ENCODE results near the gene EVL.

Gene EVL

GRCh38 chr14:100111931-100112704, 46.9 kb downstream of the EVL start:
- DNase-seq = no peak

DNA sequence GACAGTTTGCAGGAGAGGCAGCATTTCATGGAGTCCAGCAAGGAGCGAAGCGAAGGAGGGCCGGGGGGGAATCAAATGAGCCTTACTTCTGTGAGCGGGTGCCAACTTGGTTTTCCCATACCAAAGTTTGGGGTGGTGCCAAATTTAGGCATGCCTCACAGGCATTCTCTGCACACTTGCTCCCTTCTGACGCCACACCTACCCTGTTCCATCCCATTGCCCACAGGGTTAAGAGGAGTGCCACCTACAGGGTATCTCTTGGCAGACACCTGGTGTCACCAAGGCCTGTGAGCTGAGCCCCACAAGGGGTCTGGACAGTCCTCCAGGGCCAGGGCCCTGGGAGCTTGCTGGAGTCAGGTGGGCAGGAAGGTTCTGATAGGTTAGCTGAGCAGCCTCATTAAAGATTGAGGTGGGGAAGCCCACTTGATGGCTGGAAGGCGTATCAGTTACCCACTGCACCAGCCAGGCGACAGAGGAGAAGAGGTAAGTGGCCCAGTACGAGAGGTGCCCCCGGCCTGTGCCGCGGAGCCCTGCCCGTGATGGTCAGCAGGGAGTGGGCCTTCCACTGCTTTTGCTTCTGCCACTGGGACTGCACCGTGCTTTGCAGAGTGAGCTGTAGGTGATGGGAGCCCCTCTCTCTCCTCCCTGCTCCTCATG, 49.0 kb downstream of the EVL start:
- no peak for DNase-seq

DNA sequence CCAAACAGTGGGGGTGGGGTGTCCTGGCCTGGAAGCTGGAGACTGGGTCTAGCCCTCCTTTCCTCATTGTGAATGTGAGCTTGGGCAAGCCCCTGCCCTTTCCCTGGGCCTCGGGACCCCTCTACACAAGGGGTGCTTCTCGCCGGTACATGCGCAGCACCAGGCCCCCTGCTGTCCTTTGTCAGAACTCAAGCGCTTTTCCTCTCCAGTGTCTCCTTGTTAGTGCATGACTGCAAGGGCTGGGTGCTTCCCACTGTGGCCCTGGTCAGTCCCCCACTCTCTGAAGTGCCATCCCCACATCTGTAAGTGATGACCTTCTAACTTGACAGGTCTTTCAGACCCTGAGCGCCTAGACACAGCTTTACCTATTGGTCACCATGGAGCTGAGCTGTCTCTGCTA, 50.0 kb downstream of the EVL start:
- no peak for DNase-seq

DNA sequence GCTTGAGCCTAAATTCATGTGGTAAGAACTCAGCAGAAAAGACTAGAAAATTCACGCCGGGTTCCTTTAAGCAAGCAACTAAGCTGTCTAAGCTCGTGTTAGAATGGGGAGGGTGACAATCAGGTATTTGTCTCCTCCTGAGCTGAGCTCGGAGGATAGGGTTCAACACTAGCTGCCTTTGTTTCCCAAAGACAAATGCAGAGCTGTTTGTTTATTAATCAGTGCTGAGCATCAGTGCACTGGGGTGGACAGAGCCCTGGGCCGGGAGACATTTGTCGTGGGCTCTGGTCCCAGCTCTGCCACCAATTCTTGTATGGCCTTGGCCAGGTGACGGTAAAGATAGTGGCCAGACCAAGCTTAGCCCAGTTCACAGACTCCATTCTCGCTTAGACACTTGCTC, 50.5 kb downstream of the EVL start:
- no peak for DNase-seq

- no peak for DNase-seq
Observed at GRCh38 chr14:100116134-100116533, 50.9 kb downstream of the EVL start.

- DNase-seq = no peak
Observed at GRCh38 chr14:100117026-100117425, 51.8 kb downstream of the EVL start.

GRCh38 chr14:100117633-100118395, 52.6 kb downstream of the EVL start:
- DNase-seq = no peak

DNA sequence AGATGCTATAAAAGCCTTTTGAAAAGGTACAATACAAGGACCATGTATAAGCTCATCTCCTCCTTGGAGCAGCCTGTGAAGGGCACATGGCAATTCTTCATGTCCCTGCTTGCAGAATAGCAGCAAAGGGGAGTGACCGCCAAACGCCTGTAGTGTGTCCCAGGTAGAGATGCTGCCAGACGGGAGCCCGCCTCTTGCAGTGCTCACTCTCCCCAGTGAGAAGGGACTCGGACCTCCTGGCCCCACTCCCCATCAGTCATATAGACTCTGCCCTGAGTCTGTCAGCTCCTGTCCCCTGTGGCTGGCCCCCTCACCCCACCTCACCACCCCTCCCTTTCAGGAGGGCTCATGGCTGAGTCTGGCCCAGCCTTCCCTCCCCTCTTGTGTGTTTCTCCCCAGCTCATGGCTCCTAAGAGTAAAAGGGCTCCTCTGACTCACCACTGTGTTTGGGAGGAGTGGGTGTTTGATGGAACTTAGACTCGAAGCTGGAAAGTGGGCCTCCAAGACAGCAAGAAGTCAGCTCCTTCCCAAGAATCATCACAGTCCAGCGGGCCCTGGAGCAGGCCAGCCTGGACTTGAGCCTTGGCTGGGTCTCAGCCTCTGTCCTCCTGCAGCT, 53.3 kb downstream of the EVL start:
- DNase-seq = no peak

GRCh38 chr14:100119251-100119650, 54.0 kb downstream of the EVL start:
- DNase-seq = no peak

DNA sequence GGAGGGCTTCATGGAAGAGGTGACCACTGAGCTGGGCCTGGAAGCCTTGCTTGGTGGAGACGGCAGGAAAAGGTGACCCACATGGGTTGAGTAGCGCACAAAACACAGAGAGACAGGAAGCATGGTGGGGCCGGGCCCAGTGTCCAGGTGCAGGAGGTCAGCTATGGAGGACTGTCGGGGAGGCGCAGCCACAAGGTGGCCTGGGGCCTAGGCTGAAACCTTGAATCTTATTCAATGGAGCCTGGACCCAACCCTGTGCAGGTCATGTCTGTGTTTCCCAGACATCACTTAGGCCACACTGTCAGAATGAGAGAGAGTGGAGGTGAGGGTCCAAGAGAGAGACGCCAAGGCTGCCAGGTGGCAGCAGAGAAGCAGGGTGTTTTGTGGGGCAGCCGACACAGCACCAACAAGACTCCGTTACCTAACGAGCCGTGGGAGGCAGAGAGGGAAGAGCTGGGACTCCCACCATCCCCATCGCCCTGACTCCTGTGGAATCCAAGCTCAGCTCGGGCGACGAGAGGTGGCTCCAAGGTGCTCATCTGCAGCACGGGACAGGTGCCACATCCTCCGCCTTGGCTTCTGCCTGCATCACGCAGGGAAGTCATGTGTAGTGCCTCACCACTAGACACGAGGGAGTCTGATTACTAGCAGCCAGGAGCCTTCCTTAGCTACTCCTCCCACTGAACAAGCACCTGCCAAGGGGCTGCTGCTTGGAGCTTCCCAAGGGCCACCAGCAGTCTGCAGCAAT, 55.5 kb downstream of the EVL start:
- no peak for DNase-seq

GRCh38 chr14:100121643-100122480, 56.6 kb downstream of the EVL start:
- no peak for DNase-seq

DNA sequence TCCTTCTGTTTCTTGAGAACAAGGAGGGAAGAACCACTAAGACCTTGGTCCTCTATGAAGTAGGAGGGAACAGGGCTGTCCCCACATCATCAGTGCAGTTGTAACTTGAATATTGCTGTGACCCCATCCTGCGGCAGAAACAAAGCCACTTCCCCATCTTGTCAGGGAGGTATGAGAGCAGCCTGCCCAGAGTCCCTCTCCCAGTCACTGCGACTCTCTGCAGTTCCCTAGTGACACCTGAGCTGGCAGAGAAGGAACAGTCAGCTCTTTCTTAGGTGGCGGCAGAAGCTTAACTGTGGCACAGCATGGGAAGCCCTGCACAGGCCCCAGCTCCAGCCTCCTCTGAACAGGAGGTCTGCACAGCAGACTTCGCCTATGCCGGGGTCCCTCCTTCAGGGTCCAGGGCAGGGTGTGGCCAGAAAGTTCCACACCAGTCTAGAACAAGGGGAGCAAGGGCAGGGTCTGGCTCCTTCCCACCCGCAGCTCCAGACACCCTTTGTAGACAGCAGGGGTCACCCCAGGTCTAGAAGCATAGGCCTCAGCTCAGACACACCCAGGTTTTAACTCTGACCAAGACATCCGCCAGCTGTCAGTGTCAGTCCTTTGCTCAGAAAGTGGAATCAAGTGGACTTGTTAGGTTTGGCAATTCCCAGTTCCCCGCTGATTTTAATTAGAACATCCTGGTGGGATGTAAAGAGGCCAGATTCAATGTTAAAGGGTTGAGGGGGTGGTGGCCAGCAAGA, 57.4 kb downstream of the EVL start:
- no peak for DNase-seq

GRCh38 chr14:100123618-100124017, 58.4 kb downstream of the EVL start:
- DNase-seq = no peak

DNA sequence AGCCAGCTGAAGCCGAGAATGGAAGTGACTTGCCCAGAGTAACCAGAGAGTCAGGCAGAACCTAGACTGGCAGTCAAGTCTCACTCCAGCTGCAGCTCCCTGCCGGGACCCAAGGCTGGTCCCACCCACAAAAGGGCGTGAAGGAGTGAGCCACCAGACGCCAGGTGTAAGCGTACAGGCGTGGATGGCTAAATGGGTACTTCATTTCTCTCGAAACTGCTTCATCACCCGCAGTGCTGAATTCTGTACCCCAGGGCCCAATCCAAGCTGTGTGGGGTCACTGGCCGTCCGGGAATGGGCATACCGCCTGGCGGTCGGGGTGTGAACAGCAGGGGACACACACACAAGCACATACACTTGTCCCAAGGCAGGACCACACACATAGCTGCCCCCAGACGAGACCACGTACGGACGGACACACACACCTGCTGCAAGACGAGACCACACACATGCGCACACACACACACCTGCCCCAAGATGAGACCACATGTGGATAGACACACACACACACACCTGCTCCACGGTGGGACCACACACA, 59.4 kb downstream of the EVL start:
- no peak for DNase-seq

DNA sequence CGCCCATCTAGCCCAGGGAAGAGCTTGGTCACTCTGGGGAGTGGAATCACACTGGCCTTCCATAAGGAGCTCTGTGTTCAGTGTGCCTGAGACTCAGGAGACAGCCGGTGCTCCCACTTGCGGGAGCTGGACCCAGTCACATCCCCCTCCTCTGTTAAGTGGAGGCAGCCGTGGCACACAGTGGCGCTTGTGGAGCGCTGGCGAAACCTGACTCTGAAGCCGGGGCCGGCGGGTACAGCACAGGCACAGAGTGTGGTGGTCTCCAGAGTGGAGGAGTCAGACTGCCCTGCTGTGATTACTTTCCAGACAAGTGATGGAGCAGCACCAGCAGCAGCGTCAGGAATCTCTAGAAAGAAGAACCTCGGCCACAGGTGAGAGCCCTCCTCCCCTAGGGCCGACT, 61.2 kb downstream of the EVL start:
- DNase-seq = no peak

- no peak for DNase-seq
Observed at GRCh38 chr14:100127853-100128455, 62.7 kb downstream of the EVL start.

DNA sequence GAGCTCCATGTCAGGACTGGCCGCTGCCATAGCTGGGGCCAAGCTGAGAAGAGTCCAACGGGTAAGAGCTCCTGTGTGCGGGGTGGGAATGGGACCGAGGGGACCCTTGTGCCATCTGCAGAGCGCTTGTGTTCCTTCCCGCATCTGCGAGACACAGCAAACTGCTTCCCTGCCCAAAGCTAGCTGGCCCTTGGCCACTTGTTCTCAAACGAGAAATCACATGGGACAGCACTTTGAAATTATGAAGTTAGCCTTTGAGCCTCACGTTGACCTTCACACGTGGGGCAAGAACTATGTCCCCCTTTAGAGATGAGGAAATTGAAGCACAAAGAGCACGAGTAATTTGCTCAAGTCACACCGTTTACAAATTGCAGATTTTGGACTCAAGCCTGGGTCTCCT, 63.5 kb downstream of the EVL start:
- DNase-seq = no peak

- DNase-seq = no peak
Observed at GRCh38 chr14:100129161-100129589, 64.0 kb downstream of the EVL start.

GRCh38 chr14:100130521-100130920, 65.3 kb downstream of the EVL start:
- no peak for DNase-seq

- no peak for DNase-seq
Observed at GRCh38 chr14:100131181-100131580, 66.0 kb downstream of the EVL start.
